HG02623 (cell line): ENCODE data around the gene CCNJ.

ENCODE experiments used
- ATAC-seq: cut with Tn5 transposase; IDR thresholded peaks from one replicate; pipeline ENCODE4 v1.9.1; 2021; ENCODE audit warnings: moderate library complexity; ENCODE audit not compliant: unreplicated experiment

CCNJ gene

DNA sequence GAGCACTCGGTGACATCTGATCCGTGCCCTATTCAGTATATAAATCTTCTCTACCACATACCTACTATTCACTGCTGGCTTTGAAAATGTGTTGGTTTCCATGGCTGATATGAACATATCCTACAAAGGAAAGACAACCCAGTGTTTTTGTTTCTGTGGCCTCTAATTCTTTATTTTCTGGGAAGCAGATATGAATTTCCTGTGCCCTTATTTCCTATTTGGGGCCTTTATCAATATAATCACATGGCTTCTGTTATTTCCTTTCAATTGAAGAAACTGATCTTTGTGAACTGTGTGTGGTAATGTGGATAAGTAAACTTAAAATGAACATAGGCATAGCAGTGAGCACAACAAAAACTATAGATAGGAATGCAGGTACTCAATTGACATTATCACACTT lies 10.6 kb downstream of the CCNJ start:
- no peak for ATAC-seq

DNA sequence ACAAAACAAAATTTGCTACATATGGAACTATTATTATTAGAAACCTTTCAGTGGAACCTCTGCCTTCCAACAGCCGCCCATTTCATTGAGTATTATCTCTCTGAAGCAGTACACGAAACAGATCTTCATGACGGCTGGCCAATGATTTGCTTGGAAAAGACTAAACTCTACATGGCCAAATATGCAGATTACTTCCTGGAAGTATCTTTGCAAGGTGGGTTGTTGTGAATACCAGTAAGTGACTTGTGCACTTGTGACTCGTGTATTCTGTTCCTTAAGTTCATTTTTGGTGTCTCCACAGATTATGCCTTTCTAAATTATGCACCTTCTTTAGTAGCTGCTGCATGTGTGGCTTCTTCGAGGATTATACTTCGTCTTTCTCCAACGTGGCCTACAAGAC lies 13.4 kb downstream of the CCNJ start:
- ATAC-seq: no peak

DNA sequence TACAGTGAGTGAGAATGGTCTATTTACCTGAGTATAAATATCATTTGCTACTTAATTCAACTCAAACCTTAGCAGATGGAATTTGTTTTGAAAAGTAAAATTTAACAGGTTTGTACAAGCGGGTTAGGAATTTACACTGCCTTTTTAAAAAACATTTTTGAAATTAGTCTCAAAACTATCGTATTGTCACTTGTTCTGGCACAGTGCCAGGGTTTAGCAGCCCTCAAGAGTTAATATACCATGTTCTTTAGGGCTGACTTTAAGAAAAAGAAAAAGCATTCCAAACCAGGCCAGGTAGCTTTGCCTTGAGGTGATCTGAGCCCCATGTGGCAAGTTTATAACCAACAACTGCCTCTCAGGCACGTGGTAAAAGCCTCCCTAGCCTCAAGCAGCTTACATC lies 17.8 kb downstream of the CCNJ start:
- ATAC-seq: no peak

DNA sequence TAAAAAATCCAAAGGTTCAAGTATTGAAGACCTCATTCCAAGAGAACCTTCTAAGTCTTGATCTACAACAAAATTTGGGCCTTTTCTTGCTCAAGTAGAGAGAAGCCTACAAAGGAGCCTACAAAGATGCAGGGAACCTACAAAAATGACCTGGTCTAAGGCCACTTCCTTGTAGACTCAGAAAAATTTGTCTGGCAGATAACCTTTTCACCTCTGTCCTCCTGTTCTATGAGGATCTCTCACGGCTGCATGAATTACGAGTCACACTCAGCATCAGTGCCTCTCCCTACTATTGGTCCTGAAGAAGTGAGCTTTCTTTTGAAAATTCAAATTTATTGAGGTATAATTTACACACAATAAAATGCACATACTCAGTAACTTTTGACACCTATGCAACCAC lies 29.3 kb downstream of the CCNJ start:
- ATAC-seq: no peak

DNA sequence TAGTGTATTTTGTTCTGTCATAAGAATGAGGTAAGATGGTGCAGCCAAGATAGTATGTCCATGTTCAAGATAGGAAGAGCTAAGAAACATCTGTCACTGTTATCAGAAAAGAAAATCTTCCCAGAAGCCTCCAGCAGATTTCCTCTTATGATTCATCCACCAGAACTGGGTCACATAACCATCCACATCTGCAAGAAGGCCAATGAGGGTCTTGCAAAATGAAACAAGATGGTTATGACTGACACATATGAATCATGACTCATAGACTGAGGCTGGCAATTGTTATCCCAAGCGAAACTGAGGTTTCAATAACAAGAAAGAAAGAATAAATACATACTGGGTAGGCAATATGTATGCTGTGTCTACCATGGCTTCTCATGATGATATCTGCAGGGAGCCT lies 30.3 kb downstream of the CCNJ start:
- ATAC-seq: no peak

DNA sequence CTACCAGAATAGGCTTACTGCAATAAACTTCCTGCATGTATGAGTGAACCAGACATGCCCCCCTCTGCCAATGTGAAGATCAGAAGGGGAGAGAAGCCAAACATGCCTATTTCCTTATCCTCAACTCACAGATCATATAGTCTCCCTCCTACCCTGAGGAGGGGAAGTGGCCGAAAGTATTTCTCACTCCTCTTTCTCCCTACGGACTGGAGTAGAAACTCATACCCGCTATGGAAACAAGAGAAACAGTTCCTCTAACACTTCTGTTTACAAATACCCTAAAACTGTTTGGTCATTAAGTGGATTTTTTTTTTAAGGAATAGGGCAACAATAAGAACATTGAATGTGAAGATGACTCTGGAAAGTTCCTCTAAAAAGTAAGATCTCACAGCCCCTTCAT lies 31.4 kb downstream of the CCNJ start:
- ATAC-seq: no peak

DNA sequence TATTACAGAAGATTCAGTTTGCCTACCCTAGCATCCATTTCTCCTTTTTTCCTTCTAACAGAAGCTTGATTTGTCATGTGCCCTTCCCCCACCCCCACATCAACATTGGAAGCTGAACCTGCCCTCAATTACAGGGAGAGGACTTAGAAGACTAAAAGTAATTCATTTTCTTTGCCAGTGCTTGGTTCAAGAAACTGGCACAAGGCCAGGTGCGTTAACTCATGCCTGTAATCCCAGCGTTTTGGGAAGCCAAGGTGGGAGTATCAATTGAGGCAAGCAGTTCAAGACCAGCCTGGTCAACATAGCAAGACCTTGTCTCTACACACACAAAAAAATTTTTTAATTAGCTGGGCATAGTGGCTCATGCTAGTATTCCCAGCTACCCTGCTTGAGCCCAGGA lies 32.6 kb downstream of the CCNJ start:
- ATAC-seq: no peak

DNA sequence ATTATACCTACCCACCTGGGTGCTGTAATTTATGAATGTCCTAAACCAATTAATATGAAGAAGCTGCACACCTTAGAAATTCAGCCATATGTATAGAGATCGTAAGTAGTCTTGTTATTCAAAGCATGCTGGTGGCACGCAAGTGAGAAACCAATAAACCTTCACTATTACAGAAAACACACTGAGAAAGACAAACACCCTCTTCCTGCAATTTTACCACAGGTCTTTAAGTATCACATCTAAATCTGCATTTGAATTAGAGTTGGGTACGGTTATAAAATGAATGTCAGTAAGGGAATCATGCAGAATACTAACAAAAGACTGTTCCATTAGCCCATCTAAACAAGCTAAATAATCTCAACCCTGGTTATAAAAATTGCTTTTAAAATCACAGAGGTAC lies 33.8 kb downstream of the CCNJ start:
- ATAC-seq: no peak

DNA sequence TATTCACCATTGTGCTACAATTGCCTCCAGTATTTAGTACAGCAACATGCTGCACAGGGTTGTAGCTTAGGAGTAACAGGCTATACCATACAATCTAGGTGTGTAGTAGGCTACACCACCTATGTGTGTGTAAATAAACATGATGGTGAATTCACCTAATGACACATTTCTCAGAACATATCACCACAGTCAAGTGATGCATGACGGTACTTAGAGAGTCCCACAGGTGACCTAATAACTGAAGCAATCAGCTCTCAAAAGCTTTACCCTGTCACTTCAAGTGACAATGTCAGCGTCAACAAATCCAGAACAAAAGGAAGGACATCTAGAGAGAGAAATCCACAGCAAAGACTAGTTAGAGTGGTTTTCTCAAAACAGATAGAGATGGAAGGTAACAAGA lies 38.8 kb downstream of the CCNJ start:
- ATAC-seq: no peak

DNA sequence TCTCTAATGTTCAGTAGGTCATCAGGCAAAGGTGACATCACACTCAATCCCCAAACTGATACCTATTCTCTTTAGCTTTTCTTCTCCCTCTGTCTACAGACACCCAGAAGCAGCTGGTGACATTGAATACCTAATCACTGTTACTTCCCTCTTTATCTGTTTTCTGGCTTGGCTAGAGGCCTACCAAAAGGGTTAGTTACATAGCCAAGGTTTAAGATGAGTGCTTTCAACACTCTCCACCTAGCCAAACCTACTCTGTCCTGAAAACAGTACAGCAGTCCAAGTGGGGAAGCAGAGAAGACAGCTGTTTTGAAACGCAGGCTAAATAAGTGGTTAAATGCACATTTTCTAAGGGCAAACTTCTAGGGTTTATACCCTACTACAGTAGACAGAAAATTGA lies 39.4 kb downstream of the CCNJ start:
- no peak for ATAC-seq

DNA sequence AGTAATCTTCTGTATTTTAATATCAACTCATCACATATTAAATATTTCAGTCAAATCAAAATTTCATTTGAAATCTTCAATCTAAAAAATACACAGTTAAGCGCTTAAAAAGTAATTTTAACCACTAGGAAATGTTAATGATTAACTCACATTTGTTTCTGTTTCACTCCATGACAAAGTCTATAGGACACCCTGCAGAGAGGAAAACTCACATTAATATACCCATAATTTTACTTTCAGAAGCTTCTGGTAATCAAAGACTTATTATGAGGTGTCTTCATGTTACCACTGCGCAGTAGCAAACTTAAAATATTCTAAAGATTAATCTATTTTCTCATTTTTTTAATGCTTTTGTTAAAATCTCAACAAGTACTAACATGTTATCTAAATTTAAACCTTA lies 45.7 kb downstream of the CCNJ start:
- no peak for ATAC-seq

DNA sequence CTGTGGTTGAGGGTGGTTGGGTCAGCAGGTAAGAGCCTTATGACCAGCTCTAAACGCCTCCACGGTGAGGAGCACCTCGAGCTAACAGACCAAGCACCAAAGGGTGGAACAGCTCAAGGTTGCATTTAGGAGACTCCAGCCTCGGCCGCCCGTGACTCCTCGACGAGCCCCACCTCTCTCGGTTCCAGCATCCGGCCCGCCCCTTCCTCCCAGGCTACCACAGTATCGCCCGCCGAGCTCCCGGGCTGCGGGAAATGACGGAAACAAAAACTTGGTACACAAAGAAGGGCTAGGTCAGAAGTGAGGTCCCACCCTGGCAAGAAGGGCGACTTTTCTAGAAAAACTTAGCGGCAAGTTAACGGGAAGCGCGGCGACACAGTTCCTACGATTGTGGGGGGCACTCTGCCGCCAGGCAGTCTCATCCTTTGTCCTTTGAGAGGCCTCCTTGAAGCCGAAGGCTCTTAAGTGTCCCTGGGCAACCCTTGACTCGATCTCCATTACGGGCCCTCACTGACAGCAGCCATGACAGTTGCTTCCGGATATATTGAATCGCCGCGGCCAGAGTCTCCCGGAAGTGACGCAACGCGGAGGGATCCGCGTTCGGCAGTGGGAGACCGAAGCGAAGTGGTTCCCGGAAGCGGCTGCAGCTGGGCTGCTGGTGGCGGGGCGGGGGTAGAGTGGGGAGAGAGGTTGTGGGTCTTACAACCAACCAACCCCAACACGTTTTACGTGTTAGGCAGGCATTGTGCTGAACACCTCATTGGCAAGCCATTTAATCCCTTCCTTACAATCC lies 46.5 kb downstream of the CCNJ start:
- ATAC-seq: peak; percentile 85

DNA sequence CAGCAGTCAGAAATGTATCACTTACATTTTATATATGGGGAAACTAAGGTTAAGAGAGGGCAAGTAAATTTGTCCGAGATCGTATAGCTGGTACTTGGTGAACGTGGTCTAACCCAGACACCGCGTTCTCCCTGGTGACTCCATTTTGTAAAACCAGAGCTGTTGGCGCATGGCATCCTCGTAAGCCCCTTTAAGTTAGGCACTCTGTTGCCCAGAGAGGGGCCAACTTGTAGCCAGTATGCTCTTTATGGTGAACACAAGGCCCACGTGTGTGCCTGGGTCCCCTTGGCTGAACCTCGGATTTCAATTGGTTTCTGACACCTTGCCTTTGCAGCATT lies 47.0 kb downstream of the CCNJ start:
- ATAC-seq: no peak

DNA sequence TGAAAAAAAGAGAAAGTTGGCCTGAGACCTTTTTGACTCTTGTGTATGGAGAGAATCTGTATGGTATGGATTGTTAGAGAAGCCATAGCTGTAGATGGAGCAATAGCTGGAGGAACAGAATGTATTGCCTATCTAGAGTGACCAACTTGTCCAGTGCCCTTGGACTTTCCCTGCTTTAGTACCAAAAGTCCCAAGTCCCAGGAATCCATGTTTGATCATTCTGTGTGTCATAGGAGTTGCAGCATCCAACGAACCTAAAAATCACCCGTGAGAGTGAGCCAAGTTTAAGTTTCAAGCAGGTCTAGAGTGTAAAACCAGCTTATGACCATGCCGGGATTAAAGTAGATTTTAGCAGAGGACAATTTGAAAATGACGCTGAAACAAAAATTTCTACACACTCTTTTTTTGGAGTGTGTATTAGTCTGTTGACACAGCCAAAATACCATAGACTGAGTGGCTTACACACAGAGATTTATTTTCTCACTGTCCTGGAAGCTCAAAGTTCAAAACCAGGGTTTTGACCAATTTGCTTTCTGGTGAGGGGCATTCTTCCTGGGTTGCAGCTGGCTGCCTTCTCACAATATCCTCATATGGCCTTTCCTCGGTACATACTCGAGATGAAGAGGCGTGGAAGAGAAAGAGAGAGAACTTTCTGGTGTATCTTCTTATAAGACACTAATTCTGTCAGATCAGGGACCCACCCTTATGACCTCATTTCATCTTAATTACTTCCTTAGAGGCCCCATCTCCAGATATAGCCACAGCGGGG lies 49.8 kb downstream of the CCNJ start:
- no peak for ATAC-seq

DNA sequence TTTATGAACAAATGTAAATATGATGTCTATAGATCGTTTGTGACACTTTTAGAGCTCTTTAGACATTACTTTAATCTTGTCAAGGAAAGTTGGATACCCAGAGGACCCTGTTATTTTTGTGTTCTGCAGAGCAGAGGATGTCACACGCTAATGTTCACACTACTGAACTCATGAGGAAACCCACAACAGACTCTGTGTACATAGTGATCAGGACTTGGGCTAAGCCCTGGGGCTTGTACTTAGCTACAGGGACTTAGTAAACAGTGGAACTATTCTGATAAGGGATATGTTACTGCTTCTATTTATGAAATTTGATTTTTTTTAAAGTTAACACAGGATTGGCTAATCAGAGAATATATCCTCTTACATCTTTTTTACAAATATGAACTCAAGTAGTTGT lies 50.6 kb downstream of the CCNJ start:
- no peak for ATAC-seq

DNA sequence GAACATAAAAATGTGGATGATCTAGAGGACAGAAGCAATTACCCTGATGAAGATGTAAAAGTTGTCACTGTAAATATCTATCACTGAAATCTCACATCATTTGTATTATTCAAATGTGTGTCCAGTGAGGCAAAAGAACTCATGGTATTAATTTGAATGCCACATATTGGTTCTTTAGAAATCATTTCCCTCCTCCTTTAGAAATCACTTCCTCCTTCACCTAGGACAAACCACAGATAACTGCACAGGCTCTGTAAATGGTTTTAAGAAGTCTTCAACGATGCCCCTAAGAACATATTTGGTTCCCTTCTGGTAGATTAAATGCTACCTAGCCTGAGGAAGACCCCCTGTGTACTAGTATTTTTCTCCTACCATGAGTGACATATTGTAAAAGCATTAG lies 53.6 kb downstream of the CCNJ start:
- ATAC-seq: no peak

DNA sequence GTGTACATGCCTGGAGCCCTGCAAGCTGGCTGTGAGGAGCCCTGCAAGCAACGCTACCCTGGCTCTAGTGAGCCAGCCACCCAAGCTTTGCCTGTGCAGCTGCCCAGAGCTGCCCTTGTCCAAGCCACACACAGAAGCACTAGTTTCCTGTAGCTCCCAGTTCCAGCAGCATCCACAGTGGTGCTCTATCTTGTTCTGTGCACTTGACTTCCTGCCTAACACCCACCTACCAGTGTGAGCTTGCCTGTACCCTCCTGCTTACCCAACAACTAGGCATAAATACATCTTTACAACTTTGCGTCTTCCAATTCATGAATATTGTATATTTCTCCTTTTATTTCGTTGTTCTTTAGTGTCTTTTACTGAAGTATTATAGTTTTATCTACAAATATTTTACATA lies 54.5 kb downstream of the CCNJ start:
- ATAC-seq: no peak

DNA sequence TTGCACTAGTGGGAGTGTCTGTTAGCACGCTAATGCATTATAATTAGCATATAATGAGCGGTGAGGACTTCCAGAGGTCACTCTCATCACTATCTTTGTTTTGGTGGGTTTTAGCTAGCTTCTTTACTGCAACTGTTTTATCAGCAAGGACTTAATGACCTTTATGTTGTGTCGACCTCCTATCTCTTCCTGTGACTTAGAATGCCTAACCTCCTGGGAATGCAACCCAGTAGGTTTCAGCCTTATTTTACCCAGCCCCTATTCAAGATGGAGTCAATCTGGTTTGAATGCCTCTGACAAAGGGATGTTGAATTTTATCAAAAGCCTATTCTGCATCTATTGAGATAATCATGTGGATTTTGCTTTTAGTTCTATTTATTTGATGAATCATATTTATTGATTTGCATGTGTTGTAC lies 64.2 kb downstream of the CCNJ start:
- ATAC-seq: no peak
